H9 (cell line): ENCODE data around the gene ZNRF3. TPM values are rescaled to one million over a fixed set of nuclear protein-coding genes. Genes with fewer than 3 reads are reported as not detected.

ENCODE experiments used
- DNase-seq: peaks from one replicate; pipeline ENCODE4 v3.0.0-alpha.2; 2017
- H2AFZ ChIP-seq: one replicate; pipeline ENCODE4 v1.6.1; 2013; ENCODE audit warnings: mild to moderate bottlenecking, low read length, control low read depth, moderate library complexity
- H2AK5ac ChIP-seq: 2 replicates; pipeline ENCODE4 v1.6.1; 2013; ENCODE audit warnings: low read length, control low read depth, mixed read lengths; ENCODE audit not compliant: insufficient read length
- H2BK120ac ChIP-seq: one replicate; pipeline ENCODE4 v1.6.1; 2013; ENCODE audit warnings: low read depth, mild to moderate bottlenecking, low read length, control low read depth, inconsistent platforms; ENCODE audit not compliant: poor library complexity, severe bottlenecking
- H2BK12ac ChIP-seq: 2 replicates; pipeline ENCODE4 v1.6.1; 2013; ENCODE audit warnings: low read length, control low read depth, mixed read lengths, low read depth; ENCODE audit not compliant: insufficient read length
- H2BK15ac ChIP-seq: 2 replicates; pipeline ENCODE4 v1.6.1; 2013; ENCODE audit warnings: low read depth, low read length, control low read depth
- H2BK20ac ChIP-seq: one replicate; pipeline ENCODE4 v1.6.1; 2013; ENCODE audit warnings: low read depth, mild to moderate bottlenecking, low read length, control low read depth, inconsistent platforms; ENCODE audit not compliant: poor library complexity, severe bottlenecking
- H2BK5ac ChIP-seq: 2 replicates; pipeline ENCODE4 v1.6.1; 2013; ENCODE audit warnings: low read length, control low read depth, mixed read lengths; ENCODE audit not compliant: insufficient read length
- H3K14ac ChIP-seq: 2 replicates; pipeline ENCODE4 v1.6.1; 2013; ENCODE audit warnings: low read length, control low read depth; ENCODE audit not compliant: insufficient read depth
- H3K18ac ChIP-seq: 2 replicates; pipeline ENCODE4 v1.6.1; 2013; ENCODE audit warnings: low read depth, mild to moderate bottlenecking, mixed read lengths, low read length, control low read depth; ENCODE audit not compliant: insufficient read length
- H3K23ac ChIP-seq: 2 replicates; pipeline ENCODE4 v1.6.1; 2013; ENCODE audit warnings: low read length, control low read depth, mixed read lengths, low read depth; ENCODE audit not compliant: insufficient read length
- H3K23me2 ChIP-seq: 2 replicates; pipeline ENCODE4 v1.6.1; 2013; ENCODE audit warnings: low read depth, mild to moderate bottlenecking, mixed read lengths, low read length, control low read depth; ENCODE audit not compliant: insufficient read length, poor library complexity, severe bottlenecking
- H3K27ac ChIP-seq: 2 replicates; pipeline ENCODE4 v1.5.1; 2013; ENCODE audit warnings: low read length, control low read depth, mixed read lengths, low read depth; ENCODE audit not compliant: insufficient read length
- H3K27me3 ChIP-seq: 2 replicates; pipeline ENCODE4 v1.6.1; 2013; ENCODE audit warnings: low read length, control low read depth, inconsistent platforms; ENCODE audit not compliant: insufficient read depth
- H3K4ac ChIP-seq: 2 replicates; pipeline ENCODE4 v1.6.1; 2013; ENCODE audit warnings: low read depth, mild to moderate bottlenecking, control low read depth, inconsistent platforms, low read length, moderate library complexity
- H3K4me1 ChIP-seq: 2 replicates; pipeline ENCODE4 v1.6.1; 2013; ENCODE audit warnings: low read length, control low read depth, inconsistent platforms; ENCODE audit not compliant: insufficient read depth
- H3K4me2 ChIP-seq: 2 replicates; pipeline ENCODE4 v1.6.1; 2013; ENCODE audit warnings: low read length, control low read depth, mixed read lengths; ENCODE audit not compliant: insufficient read length, insufficient read depth
- H3K56ac ChIP-seq: 2 replicates; pipeline ENCODE4 v1.6.1; 2013; ENCODE audit warnings: low read depth, mild to moderate bottlenecking, mixed read lengths, low read length, control low read depth; ENCODE audit not compliant: insufficient read length
- H3K79me1 ChIP-seq: 2 replicates; pipeline ENCODE4 v1.6.1; 2013; ENCODE audit warnings: low read depth, mild to moderate bottlenecking, moderate library complexity, low read length, control low read depth, inconsistent platforms; ENCODE audit not compliant: insufficient read depth, poor library complexity, severe bottlenecking
- H3K79me2 ChIP-seq: 2 replicates; pipeline ENCODE4 v1.6.1; 2013; ENCODE audit warnings: low read length, control low read depth, inconsistent platforms; ENCODE audit not compliant: insufficient read depth
- H3K9ac ChIP-seq: 2 replicates; pipeline ENCODE4 v1.6.1; 2013; ENCODE audit warnings: low read length, control low read depth, mixed read lengths; ENCODE audit not compliant: insufficient read length; ENCODE audit errors: extremely low read depth
- H3K9me3 ChIP-seq: one replicate; pipeline ENCODE4 v1.6.1; 2013; ENCODE audit warnings: low read depth, low read length, inconsistent platforms; ENCODE audit not compliant: control insufficient read depth
- H3T11ph ChIP-seq: one replicate; pipeline ENCODE4 v1.6.1; 2013; ENCODE audit warnings: mild to moderate bottlenecking, low read length, control low read depth, inconsistent platforms
- H4K20me1 ChIP-seq: one replicate; pipeline ENCODE4 v1.6.1; 2013; ENCODE audit not compliant: control insufficient read depth, insufficient read length, insufficient read depth
- H4K5ac ChIP-seq: 2 replicates; pipeline ENCODE4 v1.6.1; 2013; ENCODE audit warnings: low read depth, mild to moderate bottlenecking, mixed read lengths, low read length, control low read depth; ENCODE audit not compliant: insufficient read length
- H4K8ac ChIP-seq: replicated peaks from 2 replicates; pipeline ENCODE4 v1.6.1; 2013; ENCODE audit warnings: low read length, control low read depth, mixed read lengths, low read depth; ENCODE audit not compliant: insufficient read length
- H4K91ac ChIP-seq: 2 replicates; pipeline ENCODE4 v1.6.1; 2013; ENCODE audit warnings: low read depth, mild to moderate bottlenecking, moderate library complexity, mixed read lengths, low read length, control low read depth; ENCODE audit not compliant: insufficient read length
- H3K27ac Mint-ChIP-seq, 3 experiments: 2 replicates in 2 of 3; 3 replicates in 1 of 3; pipeline ENCODE4 v1.8.0; 2020 to 2021; ENCODE audit warnings: mixed read lengths in 3 of 3, mild to moderate bottlenecking in 1 of 3, moderate library complexity in 1 of 3
- H3K27me3 Mint-ChIP-seq: 2 replicates; pipeline ENCODE4 v1.8.0; 2021; ENCODE audit warnings: low read depth, mild to moderate bottlenecking, moderate library complexity, mixed read lengths
- H3K36me3 Mint-ChIP-seq, 3 experiments: 2 replicates in 2 of 3; 3 replicates in 1 of 3; pipeline ENCODE4 v1.8.0; 2020 to 2021; ENCODE audit warnings: low read depth in 3 of 3, mixed read lengths in 3 of 3; ENCODE audit not compliant: insufficient read depth in 1 of 3
- H3K4me1 Mint-ChIP-seq, 2 experiments: 2 replicates each; pipeline ENCODE4 v1.8.0; 2020; ENCODE audit warnings: mixed read lengths in 2 of 2
- H3K4me3 Mint-ChIP-seq, 2 experiments: 2 replicates in 1 of 2; 3 replicates in 1 of 2; pipeline ENCODE4 v1.8.0; 2020 to 2021; ENCODE audit warnings: mild to moderate bottlenecking in 2 of 2, mixed read lengths in 2 of 2, moderate library complexity in 1 of 2
- H3K9me3 Mint-ChIP-seq, 2 experiments: 2 replicates in 1 of 2; 3 replicates in 1 of 2; pipeline ENCODE4 v1.8.0; 2020; ENCODE audit warnings: mild to moderate bottlenecking in 2 of 2, mixed read lengths in 2 of 2, moderate library complexity in 1 of 2
- WGBS: extraction: QIAGEN DNeasy Blood & Tissue Kit; methylation state at CpG from one replicate; pipeline ENCODE4 v1.1.7; 2013; ENCODE audit warnings: missing lambda C conversion rate, low lambda C conversion rate, mixed read lengths; ENCODE audit not compliant: insufficient read length; ENCODE audit errors: extremely low coverage; 5-methylcytosine and 5-hydroxymethylcytosine counted together
- total RNA-seq: library from RNA; stranded (reverse); gene quantifications from 2 replicates; pipeline ENCODE4 v1.2.1, GENCODE V29; 2021
- TF ChIP-seq, protein P1 (sequence below): fragments of 200-600 bp; sonication (generic); conservative IDR thresholded peaks from 3 replicates; pipeline ENCODE4 v1.8.0; 2021; ENCODE audit warnings: antibody characterized with exemption, mild to moderate bottlenecking

ZNRF3 gene
- total RNA-seq, 1 experiment from 2014 or later = 20.6 TPM

GRCh38 chr22:28935713-28936112 lies 52.3 kb downstream of the ZNRF3 start:
- no peak overlapping the region for H3K23ac ChIP-seq
- no peak overlapping the region for H2BK5ac ChIP-seq
- peaks cover 18% of the 10 kb centered on the region; the same call in 1 of the 2 replicates for H3K79me2 ChIP-seq
- H3T11ph ChIP-seq = no peak overlapping the region
- H3K4ac ChIP-seq = no peak overlapping the region
- no peak overlapping the region for H3K18ac ChIP-seq
- peaks cover 5% of the 10 kb centered on the region for H3K4me1 ChIP-seq
- H4K20me1 ChIP-seq = no peaks in the 10 kb centered on the region
- no peaks in the 10 kb centered on the region; a peak in 1 of 7 replicates for H3K36me3 Mint-ChIP-seq
- no peak overlapping the region for H3K14ac ChIP-seq
- H4K91ac ChIP-seq = no peak overlapping the region
- H4K5ac ChIP-seq = no peak overlapping the region
- peaks cover 9% of the 10 kb centered on the region for H3K79me1 ChIP-seq
- no peak overlapping the region for H3K27ac Mint-ChIP-seq
- no peak overlapping the region for H3K56ac ChIP-seq
- no peak overlapping the region for H2BK12ac ChIP-seq
- no peak overlapping the region for H3K4me2 ChIP-seq
- H3K9ac ChIP-seq = no peak overlapping the region
- H2AFZ ChIP-seq = no peak overlapping the region
- H3K4me3 Mint-ChIP-seq = no peak overlapping the region
- H3K23me2 ChIP-seq = no peaks in the 10 kb centered on the region
- DNase-seq = no peak
- TF ChIP-seq, protein P1, sequence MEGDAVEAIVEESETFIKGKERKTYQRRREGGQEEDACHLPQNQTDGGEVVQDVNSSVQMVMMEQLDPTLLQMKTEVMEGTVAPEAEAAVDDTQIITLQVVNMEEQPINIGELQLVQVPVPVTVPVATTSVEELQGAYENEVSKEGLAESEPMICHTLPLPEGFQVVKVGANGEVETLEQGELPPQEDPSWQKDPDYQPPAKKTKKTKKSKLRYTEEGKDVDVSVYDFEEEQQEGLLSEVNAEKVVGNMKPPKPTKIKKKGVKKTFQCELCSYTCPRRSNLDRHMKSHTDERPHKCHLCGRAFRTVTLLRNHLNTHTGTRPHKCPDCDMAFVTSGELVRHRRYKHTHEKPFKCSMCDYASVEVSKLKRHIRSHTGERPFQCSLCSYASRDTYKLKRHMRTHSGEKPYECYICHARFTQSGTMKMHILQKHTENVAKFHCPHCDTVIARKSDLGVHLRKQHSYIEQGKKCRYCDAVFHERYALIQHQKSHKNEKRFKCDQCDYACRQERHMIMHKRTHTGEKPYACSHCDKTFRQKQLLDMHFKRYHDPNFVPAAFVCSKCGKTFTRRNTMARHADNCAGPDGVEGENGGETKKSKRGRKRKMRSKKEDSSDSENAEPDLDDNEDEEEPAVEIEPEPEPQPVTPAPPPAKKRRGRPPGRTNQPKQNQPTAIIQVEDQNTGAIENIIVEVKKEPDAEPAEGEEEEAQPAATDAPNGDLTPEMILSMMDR = peak; percentile 60
- no peaks in the 10 kb centered on the region for H3K9me3 ChIP-seq
- H3K27me3 Mint-ChIP-seq = no peaks in the 10 kb centered on the region
- no peak overlapping the region for H2BK120ac ChIP-seq
- no peak overlapping the region for H4K8ac ChIP-seq
- no CpG with 5 or more reads among the region's 4 CpGs for WGBS
- H2BK15ac ChIP-seq = no peak overlapping the region
- H2BK20ac ChIP-seq = no peak overlapping the region
- no peaks in the 10 kb centered on the region for H3K9me3 Mint-ChIP-seq
- H3K27me3 ChIP-seq = no peaks in the 10 kb centered on the region
- no peak overlapping the region for H2AK5ac ChIP-seq
- no peak overlapping the region for H3K27ac ChIP-seq
- peaks cover 65 to 72% of the 10 kb centered on the region in 2 experiments for H3K4me1 Mint-ChIP-seq
